Measurements from ENCODE around the gene ZBTB38.

GRCh38 chr3:141337523-141337854, 30.8 kb upstream of the ZBTB38 start:
- TF ChIP-seq, protein P1, sequence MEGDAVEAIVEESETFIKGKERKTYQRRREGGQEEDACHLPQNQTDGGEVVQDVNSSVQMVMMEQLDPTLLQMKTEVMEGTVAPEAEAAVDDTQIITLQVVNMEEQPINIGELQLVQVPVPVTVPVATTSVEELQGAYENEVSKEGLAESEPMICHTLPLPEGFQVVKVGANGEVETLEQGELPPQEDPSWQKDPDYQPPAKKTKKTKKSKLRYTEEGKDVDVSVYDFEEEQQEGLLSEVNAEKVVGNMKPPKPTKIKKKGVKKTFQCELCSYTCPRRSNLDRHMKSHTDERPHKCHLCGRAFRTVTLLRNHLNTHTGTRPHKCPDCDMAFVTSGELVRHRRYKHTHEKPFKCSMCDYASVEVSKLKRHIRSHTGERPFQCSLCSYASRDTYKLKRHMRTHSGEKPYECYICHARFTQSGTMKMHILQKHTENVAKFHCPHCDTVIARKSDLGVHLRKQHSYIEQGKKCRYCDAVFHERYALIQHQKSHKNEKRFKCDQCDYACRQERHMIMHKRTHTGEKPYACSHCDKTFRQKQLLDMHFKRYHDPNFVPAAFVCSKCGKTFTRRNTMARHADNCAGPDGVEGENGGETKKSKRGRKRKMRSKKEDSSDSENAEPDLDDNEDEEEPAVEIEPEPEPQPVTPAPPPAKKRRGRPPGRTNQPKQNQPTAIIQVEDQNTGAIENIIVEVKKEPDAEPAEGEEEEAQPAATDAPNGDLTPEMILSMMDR (IDR thresholded peaks at IDR 0.05), result no peak
- TF ChIP-seq POLR2A (IDR thresholded peaks at IDR 0.05), result no peak
- TF ChIP-seq EP300 (IDR thresholded peaks at IDR 0.05), result no peak
- no peak for TF ChIP-seq POLR2AphosphoS5 (IDR thresholded peaks at IDR 0.05)
